Measurements from ENCODE around the gene NRCAM.
"Not testable (repeated sequence)": the region's sequence is repeated elsewhere in the genome, so short reads cannot be mapped to it uniquely, and the experiment has no call there.

Gene NRCAM

GRCh38 chr7:108468246-108468645 lies 12.0 kb upstream of the NRCAM start:
- TF ChIP-seq CTCF (IDR thresholded peaks at IDR 0.05; ENCODE audit: low read depth, low read length) = no peak
- DNase-seq (ENCODE audit: extremely low read depth, low read depth) = no peak

- TF ChIP-seq CTCF (IDR thresholded peaks at IDR 0.05; ENCODE audit: low read depth, low read length) = no peak
- no peak for DNase-seq (ENCODE audit: extremely low read depth, low read depth)
Measured at GRCh38 chr7:108467391-108467790, 11.2 kb upstream of the NRCAM start.

GRCh38 chr7:108466322-108466721 lies 10.1 kb upstream of the NRCAM start:
- not testable (repeated sequence) for DNase-seq (ENCODE audit: extremely low read depth, low read depth)

- TF ChIP-seq CTCF (IDR thresholded peaks at IDR 0.05; ENCODE audit: low read depth, low read length) = no peak
- DNase-seq (ENCODE audit: extremely low read depth, low read depth) = no peak
Measured at GRCh38 chr7:108464743-108465142, 8.5 kb upstream of the NRCAM start.

- no peak for TF ChIP-seq CTCF (IDR thresholded peaks at IDR 0.05; ENCODE audit: low read depth, low read length)
- no peak for DNase-seq (ENCODE audit: extremely low read depth, low read depth)
Measured at GRCh38 chr7:108463613-108464012, 7.4 kb upstream of the NRCAM start.

- DNase-seq (ENCODE audit: extremely low read depth, low read depth) = peak; percentile 37
- no peak for TF ChIP-seq CTCF (IDR thresholded peaks at IDR 0.05; ENCODE audit: low read depth, low read length)
Measured at GRCh38 chr7:108461840-108462239, 5.6 kb upstream of the NRCAM start.

GRCh38 chr7:108460964-108461363 lies 4.7 kb upstream of the NRCAM start:
- no peak for DNase-seq (ENCODE audit: extremely low read depth, low read depth)
- no peak for TF ChIP-seq CTCF (IDR thresholded peaks at IDR 0.05; ENCODE audit: low read depth, low read length)

GRCh38 chr7:108459922-108460551 lies 3.8 kb upstream of the NRCAM start:
- peak; percentile 54 for TF ChIP-seq CTCF (IDR thresholded peaks at IDR 0.05; ENCODE audit: low read depth, low read length)
- DNase-seq (ENCODE audit: extremely low read depth, low read depth) = no peak

All from AG09319 (cell line).